ENCODE measurements around the gene LRP1B. TPM values are rescaled to one million over a fixed set of nuclear protein-coding genes. Genes with fewer than 3 reads are reported as not detected.

LRP1B gene
- total and polyA plus RNA-seq, 2 donors (not counting 1 experiment from before 2014, with no cell fraction given): under 0.01 to 0.01 TPM

DNA sequence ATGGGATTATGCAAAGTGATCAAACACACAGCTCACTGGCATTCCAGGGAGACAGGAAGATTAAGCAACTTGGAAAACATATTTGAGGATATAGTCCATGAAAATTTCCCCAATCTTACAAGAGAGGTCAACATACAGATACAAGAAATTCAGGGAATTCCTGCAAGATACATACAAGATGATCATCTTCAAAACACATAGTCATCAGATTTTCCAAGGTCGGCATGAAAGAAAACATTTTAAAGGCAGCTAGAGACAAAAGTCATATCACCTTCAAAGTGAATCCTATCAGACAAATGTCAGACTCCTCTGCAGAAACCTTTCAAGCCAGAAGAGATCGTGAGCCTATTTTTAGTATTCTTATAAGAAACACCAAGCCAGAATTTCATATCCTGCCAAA lies 1188.5 kb downstream of the LRP1B start:
- no peaks in the 10 kb centered on the region for H3K79me2 ChIP-seq (ENCODE audit: control insufficient read depth, insufficient read depth, low read length)
- H4K20me1 ChIP-seq (ENCODE audit: control insufficient read depth, extremely low read depth, insufficient read depth, low read length): no peaks in the 10 kb centered on the region
- no peaks in the 10 kb centered on the region for H3K9me3 ChIP-seq (ENCODE audit: control insufficient read depth, insufficient read depth, low read depth, low read length)
- H3K4me3 ChIP-seq (replicated peaks in 1 of 4; ENCODE audit: control extremely low read depth in 1 of 4, insufficient read depth in 1 of 4, low read depth in 3 of 4, low read length in 4 of 4): no peak overlapping the region
- DNase-seq (ENCODE audit: low read depth in 2 of 2): no peak
- no peaks in the 10 kb centered on the region for H3K4me1 ChIP-seq (ENCODE audit: control insufficient read depth, extremely low read depth, insufficient read depth, low read length)
- no peaks in the 10 kb centered on the region for H3K36me3 ChIP-seq (ENCODE audit: control insufficient read depth, insufficient read depth, low read length)
- no peak overlapping the region for H3K4me2 ChIP-seq (ENCODE audit: extremely low read depth, insufficient read depth, low read length)
- no peak overlapping the region for H3K27ac ChIP-seq (ENCODE audit: insufficient read depth, low read length)
- TF ChIP-seq, protein P1, sequence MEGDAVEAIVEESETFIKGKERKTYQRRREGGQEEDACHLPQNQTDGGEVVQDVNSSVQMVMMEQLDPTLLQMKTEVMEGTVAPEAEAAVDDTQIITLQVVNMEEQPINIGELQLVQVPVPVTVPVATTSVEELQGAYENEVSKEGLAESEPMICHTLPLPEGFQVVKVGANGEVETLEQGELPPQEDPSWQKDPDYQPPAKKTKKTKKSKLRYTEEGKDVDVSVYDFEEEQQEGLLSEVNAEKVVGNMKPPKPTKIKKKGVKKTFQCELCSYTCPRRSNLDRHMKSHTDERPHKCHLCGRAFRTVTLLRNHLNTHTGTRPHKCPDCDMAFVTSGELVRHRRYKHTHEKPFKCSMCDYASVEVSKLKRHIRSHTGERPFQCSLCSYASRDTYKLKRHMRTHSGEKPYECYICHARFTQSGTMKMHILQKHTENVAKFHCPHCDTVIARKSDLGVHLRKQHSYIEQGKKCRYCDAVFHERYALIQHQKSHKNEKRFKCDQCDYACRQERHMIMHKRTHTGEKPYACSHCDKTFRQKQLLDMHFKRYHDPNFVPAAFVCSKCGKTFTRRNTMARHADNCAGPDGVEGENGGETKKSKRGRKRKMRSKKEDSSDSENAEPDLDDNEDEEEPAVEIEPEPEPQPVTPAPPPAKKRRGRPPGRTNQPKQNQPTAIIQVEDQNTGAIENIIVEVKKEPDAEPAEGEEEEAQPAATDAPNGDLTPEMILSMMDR (conservative IDR thresholded peaks at IDR 0.05 in 1 of 2, IDR thresholded peaks at IDR 0.05 in 1 of 2; ENCODE audit: low read depth in 1 of 2, low read length in 2 of 2): no peak
- TF ChIP-seq EZH2 (IDR thresholded peaks at IDR 0.05; ENCODE audit: low read length, missing control alignments): no peak
- H3K27me3 ChIP-seq (ENCODE audit: control insufficient read depth, insufficient read depth, low read length): no peaks in the 10 kb centered on the region
- no peak overlapping the region for H3K9ac ChIP-seq (ENCODE audit: insufficient read depth, low read length)
- H2AFZ ChIP-seq (ENCODE audit: low read length): no peak overlapping the region

DNA sequence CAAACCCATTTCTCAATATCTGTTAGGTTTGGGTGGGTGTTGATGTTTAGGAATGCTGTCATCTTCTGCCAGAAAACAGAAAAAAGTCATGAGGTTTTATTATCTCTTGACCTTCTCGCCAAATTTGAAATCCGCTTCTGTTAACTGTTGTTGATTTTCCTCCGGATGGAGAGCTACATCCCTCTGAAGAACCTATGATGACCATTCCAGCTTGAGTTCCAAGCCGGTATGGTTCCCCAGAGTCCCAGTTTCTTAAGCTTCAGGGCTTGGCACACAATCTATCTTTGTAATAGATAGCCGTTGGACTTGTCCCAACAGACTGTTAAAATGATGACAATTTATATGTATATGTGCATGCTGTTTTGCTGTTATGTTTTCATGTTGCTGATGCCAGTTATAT lies 1201.0 kb downstream of the LRP1B start:
- Histone ChIP-seq H2AFZ (ENCODE audit: low read length) (no peak overlapping the region), H4K20me1 (ENCODE audit: control insufficient read depth, extremely low read depth, insufficient read depth, low read length) (no peaks in the 10 kb centered on the region), H3K4me1 (ENCODE audit: control insufficient read depth, extremely low read depth, insufficient read depth, low read length) (no peaks in the 10 kb centered on the region), H3K4me3 (replicated peaks in 1 of 4; ENCODE audit: control extremely low read depth in 1 of 4, insufficient read depth in 1 of 4, low read depth in 3 of 4, low read length in 4 of 4) (no peak overlapping the region), H3K27me3 (ENCODE audit: control insufficient read depth, insufficient read depth, low read length) (no peaks in the 10 kb centered on the region), H3K9me3 (ENCODE audit: control insufficient read depth, insufficient read depth, low read depth, low read length) (no peaks in the 10 kb centered on the region), H3K36me3 (ENCODE audit: control insufficient read depth, insufficient read depth, low read length) (no peaks in the 10 kb centered on the region), H3K79me2 (ENCODE audit: control insufficient read depth, insufficient read depth, low read length) (no peaks in the 10 kb centered on the region), H3K27ac (ENCODE audit: insufficient read depth, low read length) (no peak overlapping the region), H3K4me2 (ENCODE audit: extremely low read depth, insufficient read depth, low read length) (no peak overlapping the region), H3K9ac (ENCODE audit: insufficient read depth, low read length) (no peak overlapping the region)
- peak in 1 of 2 donors; percentile 14 for DNase-seq (ENCODE audit: low read depth in 2 of 2)
- no peak for TF ChIP-seq EZH2 (IDR thresholded peaks at IDR 0.05; ENCODE audit: low read length, missing control alignments)
- TF ChIP-seq, protein P1 (conservative IDR thresholded peaks at IDR 0.05 in 1 of 2, IDR thresholded peaks at IDR 0.05 in 1 of 2; ENCODE audit: low read depth in 1 of 2, low read length in 2 of 2): no peak

DNA sequence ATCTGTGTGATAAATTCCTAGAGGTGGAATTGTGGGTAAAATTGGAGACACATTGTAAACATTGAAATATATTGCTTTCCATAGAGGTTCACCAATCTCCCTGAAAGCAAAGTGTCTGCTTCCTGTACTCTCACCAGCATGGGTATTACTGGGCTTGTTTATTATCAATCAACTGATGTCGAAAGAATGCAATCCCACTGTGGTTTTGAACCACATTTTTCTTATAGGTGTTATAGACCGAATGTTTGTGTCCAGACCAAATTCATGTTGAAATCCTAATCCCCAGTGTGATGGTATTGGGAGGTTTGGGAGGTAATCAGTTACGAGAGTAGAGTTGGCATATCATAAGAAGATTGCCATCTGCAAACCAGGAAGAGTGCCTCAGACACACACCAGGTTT lies 1212.4 kb downstream of the LRP1B start:
- peak in 1 of 2 donors; percentile 20 for DNase-seq (ENCODE audit: low read depth in 2 of 2)
- no peak overlapping the region for H3K4me2 ChIP-seq (ENCODE audit: extremely low read depth, insufficient read depth, low read length)
- no peak overlapping the region for H3K9ac ChIP-seq (ENCODE audit: insufficient read depth, low read length)
- no peaks in the 10 kb centered on the region for H3K9me3 ChIP-seq (ENCODE audit: control insufficient read depth, insufficient read depth, low read depth, low read length)
- H3K27ac ChIP-seq (ENCODE audit: insufficient read depth, low read length): no peak overlapping the region
- no peaks in the 10 kb centered on the region for H3K36me3 ChIP-seq (ENCODE audit: control insufficient read depth, insufficient read depth, low read length)
- no peak overlapping the region for H3K4me3 ChIP-seq (replicated peaks in 1 of 4; ENCODE audit: control extremely low read depth in 1 of 4, insufficient read depth in 1 of 4, low read depth in 3 of 4, low read length in 4 of 4)
- TF ChIP-seq, protein P1 (conservative IDR thresholded peaks at IDR 0.05 in 1 of 2, IDR thresholded peaks at IDR 0.05 in 1 of 2; ENCODE audit: low read depth in 1 of 2, low read length in 2 of 2): no peak
- no peak for TF ChIP-seq EZH2 (IDR thresholded peaks at IDR 0.05; ENCODE audit: low read length, missing control alignments)
- H3K27me3 ChIP-seq (ENCODE audit: control insufficient read depth, insufficient read depth, low read length): no peaks in the 10 kb centered on the region
- H3K4me1 ChIP-seq (ENCODE audit: control insufficient read depth, extremely low read depth, insufficient read depth, low read length): no peaks in the 10 kb centered on the region
- no peaks in the 10 kb centered on the region for H4K20me1 ChIP-seq (ENCODE audit: control insufficient read depth, extremely low read depth, insufficient read depth, low read length)
- no peak overlapping the region for H2AFZ ChIP-seq (ENCODE audit: low read length)
- H3K79me2 ChIP-seq (ENCODE audit: control insufficient read depth, insufficient read depth, low read length): no peaks in the 10 kb centered on the region

All from fibroblast of lung (primary cell).